Retina (tissue), 1 donor: ENCODE results near the gene MYBPC2.

ENCODE experiments used
- DNase-seq: peaks from one replicate; pipeline ENCODE4 v3.0.0-alpha.2; 2016

MYBPC2 gene

GRCh38 chr19:50501568-50502475 is 69.1 kb downstream of the MYBPC2 start:
- no peak for DNase-seq

- DNase-seq: no peak
These were observed 73.3 kb downstream of the MYBPC2 start for GRCh38 chr19:50505856-50506611.

GRCh38 chr19:50506700-50507099 is 74.0 kb downstream of the MYBPC2 start:
- DNase-seq: no peak

- no peak for DNase-seq
These were observed 74.7 kb downstream of the MYBPC2 start for GRCh38 chr19:50507376-50507775.

GRCh38 chr19:50508843-50509190 is 76.1 kb downstream of the MYBPC2 start:
- DNase-seq: no peak

GRCh38 chr19:50509366-50509765 is 76.7 kb downstream of the MYBPC2 start:
- no peak for DNase-seq

GRCh38 chr19:50510121-50510670 is 77.5 kb downstream of the MYBPC2 start:
- DNase-seq: no peak

- DNase-seq: no peak
These were observed 78.0 kb downstream of the MYBPC2 start for GRCh38 chr19:50510700-50511068.

- peak; percentile 100 for DNase-seq
These were observed 78.6 kb downstream of the MYBPC2 start, which contains the start of gene JOSD2 for GRCh38 chr19:50511069-50511822. TSS of gene JOSD2 (minus strand) at chr19:50511191. CDS start at chr19:50510431, 760 bp downstream.

- DNase-seq: no peak
These were observed 79.7 kb downstream of the MYBPC2 start for GRCh38 chr19:50512112-50512998.

GRCh38 chr19:50512999-50513745 is 80.5 kb downstream of the MYBPC2 start:
- no peak for DNase-seq

GRCh38 chr19:50513746-50514345 is 81.2 kb downstream of the MYBPC2 start, which contains the start of gene ASPDH:
TSS of gene ASPDH (minus strand) at chr19:50513913. CDS start at chr19:50513823, 90 bp downstream.
- DNase-seq: no peak

- DNase-seq: peak; percentile 85
These were observed 81.9 kb downstream of the MYBPC2 start for GRCh38 chr19:50514346-50515167.

- DNase-seq: no peak
These were observed 82.5 kb downstream of the MYBPC2 start for GRCh38 chr19:50515168-50515561.
